DND-41 (cell line): ENCODE data around the gene DNAAF5.

Experiments used
- ATAC-seq: fragments of 200-7000 bp; cut with Tn5 transposase; 3 replicates; pipeline ENCODE4 v1.9.1; 2021; ENCODE audit warnings: low read depth; ENCODE audit not compliant: insufficient read depth
- DNase-seq: peaks from one replicate; pipeline ENCODE4 v3.0.0-alpha.2; 2020
- H2AFZ ChIP-seq: 2 replicates; pipeline ENCODE4 v1.6.0; 2012; ENCODE audit warnings: low read depth, low read length
- H3K27ac ChIP-seq: 2 replicates; pipeline ENCODE4 v1.5.1; 2012; ENCODE audit warnings: low read length, inconsistent platforms
- H3K27me3 ChIP-seq: fragments of 200-600 bp; sonication (generic); 2 replicates; pipeline ENCODE4 v1.6.0; 2012; ENCODE audit warnings: low read length, mild to moderate bottlenecking, inconsistent platforms; ENCODE audit not compliant: insufficient read depth, poor library complexity
- H3K36me3 ChIP-seq: 2 replicates; pipeline ENCODE4 v1.5.1; 2012; ENCODE audit warnings: low read length, inconsistent platforms; ENCODE audit not compliant: insufficient read depth
- H3K4me1 ChIP-seq: 2 replicates; pipeline ENCODE4 v1.5.1; 2012; ENCODE audit warnings: mild to moderate bottlenecking, low read length; ENCODE audit not compliant: insufficient read depth
- H3K4me2 ChIP-seq: 2 replicates; pipeline ENCODE4 v1.6.0; 2012; ENCODE audit warnings: mild to moderate bottlenecking, moderate library complexity, low read length, inconsistent platforms; ENCODE audit not compliant: insufficient read depth
- H3K4me3 ChIP-seq, 2 experiments: fragments of 200-600 bp in 1 of 2; shearing (Covaris generic) in 1 of 2; 2 replicates each; pipeline ENCODE4 v1.5.1; 2012 to 2016; ENCODE audit warnings: inconsistent platforms in 2 of 2, low read length in 2 of 2, mild to moderate bottlenecking in 2 of 2, low read depth in 1 of 2, moderate library complexity in 1 of 2
- H3K79me2 ChIP-seq: 2 replicates; pipeline ENCODE4 v1.6.0; 2012; ENCODE audit warnings: low read length, inconsistent platforms; ENCODE audit not compliant: insufficient read depth
- H3K9ac ChIP-seq: 2 replicates; pipeline ENCODE4 v1.6.0; 2012; ENCODE audit warnings: low read depth, mild to moderate bottlenecking, inconsistent platforms, low read length, moderate library complexity
- H3K9me3 ChIP-seq: 2 replicates; pipeline ENCODE4 v1.5.1; 2012; ENCODE audit warnings: low read length, moderate library complexity, mild to moderate bottlenecking, inconsistent platforms; ENCODE audit not compliant: insufficient read depth, severe bottlenecking
- H4K20me1 ChIP-seq: 2 replicates; pipeline ENCODE4 v1.6.0; 2012; ENCODE audit warnings: low read length; ENCODE audit not compliant: insufficient read depth
- CTCF ChIP-seq: IDR thresholded peaks from 2 replicates; pipeline ENCODE4 v1.5.1; 2012; ENCODE audit warnings: borderline replicate concordance, low read length, moderate library complexity, mild to moderate bottlenecking; ENCODE audit not compliant: poor library complexity, severe bottlenecking; ENCODE audit errors: extremely low read depth
- EZH2 ChIP-seq: IDR thresholded peaks from 3 replicates; pipeline ENCODE4 v1.6.1; 2012; ENCODE audit warnings: borderline replicate concordance, low read depth, mild to moderate bottlenecking, moderate library complexity, low read length, inconsistent platforms; ENCODE audit not compliant: severe bottlenecking

The DNAAF5 gene

GRCh38 chr7:767941-768731 is 41.6 kb downstream of the DNAAF5 start:
- peaks cover 93% of the 10 kb centered on the region for H3K36me3 ChIP-seq
- no peaks in the 10 kb centered on the region for H3K4me1 ChIP-seq
- no peak overlapping the region for H3K4me3 ChIP-seq
- no peak for TF ChIP-seq EZH2
- TF ChIP-seq CTCF = no peak
- no peaks in the 10 kb centered on the region for H3K79me2 ChIP-seq
- no peaks in the 10 kb centered on the region for H3K9me3 ChIP-seq
- no peak overlapping the region for H2AFZ ChIP-seq
- DNase-seq (no peak), ATAC-seq (no peak)
- no peak overlapping the region for H3K9ac ChIP-seq
- H3K27me3 ChIP-seq = no peaks in the 10 kb centered on the region
- H3K27ac ChIP-seq = no peak overlapping the region
- H4K20me1 ChIP-seq = peaks cover 10% of the 10 kb centered on the region; the same call in 1 of the 2 replicates
- H3K4me2 ChIP-seq = no peak overlapping the region

- H3K36me3 ChIP-seq = peaks cover 93% of the 10 kb centered on the region
- peak; percentile 40 for TF ChIP-seq CTCF
- no peak for TF ChIP-seq EZH2
- no peak overlapping the region for H3K4me3 ChIP-seq
- H3K9me3 ChIP-seq = no peaks in the 10 kb centered on the region
- no peak overlapping the region for H3K4me2 ChIP-seq
- H4K20me1 ChIP-seq = peaks cover 12% of the 10 kb centered on the region; the same call in 1 of the 2 replicates
- DNase-seq (peak; percentile 33), ATAC-seq (peak; percentile 60)
- no peaks in the 10 kb centered on the region for H3K4me1 ChIP-seq
- H2AFZ ChIP-seq = no peak overlapping the region
- H3K27me3 ChIP-seq = no peaks in the 10 kb centered on the region
- no peak overlapping the region for H3K9ac ChIP-seq
- H3K79me2 ChIP-seq = no peaks in the 10 kb centered on the region
- no peak overlapping the region for H3K27ac ChIP-seq
Measured at GRCh38 chr7:768881-769504, 42.5 kb downstream of the DNAAF5 start.

GRCh38 chr7:770336-770735 is 43.8 kb downstream of the DNAAF5 start:
- H4K20me1 ChIP-seq = peaks cover 13% of the 10 kb centered on the region; the same call in 1 of the 2 replicates
- H3K9me3 ChIP-seq = no peaks in the 10 kb centered on the region
- no peak overlapping the region for H3K9ac ChIP-seq
- no peak overlapping the region for H3K27ac ChIP-seq
- DNase-seq (no peak), ATAC-seq (no peak)
- H3K79me2 ChIP-seq = no peaks in the 10 kb centered on the region
- no peaks in the 10 kb centered on the region for H3K4me1 ChIP-seq
- no peak overlapping the region for H2AFZ ChIP-seq
- H3K4me3 ChIP-seq = no peak overlapping the region
- H3K27me3 ChIP-seq = no peaks in the 10 kb centered on the region
- no peak overlapping the region for H3K4me2 ChIP-seq
- H3K36me3 ChIP-seq = peaks cover 93% of the 10 kb centered on the region
- no peak for TF ChIP-seq EZH2
- TF ChIP-seq CTCF = no peak
